NCI-H2029 (cell line): ENCODE data around the gene TMEM232.
"Not testable (repeated sequence)": the region's sequence is repeated elsewhere in the genome, so short reads cannot be mapped to it uniquely, and the experiment has no call there.

Experiments
- DNase-seq: peaks from one replicate; lab custom pipeline; 2025; lab: John Stamatoyannopoulos, UW

Gene TMEM232

DNA sequence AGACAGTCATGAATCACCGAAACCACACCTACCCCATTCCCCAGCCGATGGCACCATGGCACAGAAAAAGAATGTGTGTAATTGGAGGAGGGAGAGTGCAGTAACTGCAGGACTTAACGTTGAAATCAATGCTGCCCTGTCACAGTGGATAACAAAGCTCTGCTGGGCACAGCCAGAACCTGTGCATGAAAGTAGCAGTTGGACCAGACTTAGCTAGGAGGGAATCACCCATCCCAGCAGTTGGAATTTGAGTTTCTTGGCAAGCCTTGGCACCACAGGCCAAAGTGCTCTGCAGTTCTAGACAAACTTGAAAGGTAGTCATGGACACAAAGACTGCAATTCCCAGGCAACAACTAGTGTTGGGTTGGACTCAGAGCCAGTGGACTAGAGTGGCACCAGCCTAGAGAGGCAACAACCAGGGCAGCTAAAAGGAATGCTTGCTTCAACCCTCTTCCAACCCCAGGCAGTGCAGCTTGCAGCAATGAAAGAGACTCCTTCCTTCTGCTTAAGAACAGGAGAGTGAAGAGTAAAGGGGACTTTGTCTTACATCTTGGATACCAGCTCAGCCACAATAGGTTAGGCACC lies 19.1 kb downstream of the TMEM232 start:
- DNase-seq, result no peak

DNA sequence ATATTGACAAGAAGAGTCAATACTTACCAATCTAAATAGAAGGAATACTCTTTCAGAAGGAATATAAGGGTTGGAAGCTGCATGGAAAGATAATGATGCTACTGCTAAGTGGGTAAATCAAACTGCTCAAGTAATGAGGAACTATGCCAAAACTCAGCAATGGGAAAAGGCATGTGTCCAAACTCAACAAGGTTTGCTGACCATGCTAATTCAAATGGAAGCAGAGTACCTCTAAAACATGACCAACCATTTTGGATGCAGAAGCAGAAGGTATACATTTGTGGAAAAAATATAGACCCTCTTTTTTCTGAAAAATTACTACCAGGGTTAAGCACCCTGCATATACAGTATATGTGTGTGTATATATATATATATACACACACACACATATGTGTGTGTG lies 21.1 kb downstream of the TMEM232 start:
- DNase-seq, result no peak

DNA sequence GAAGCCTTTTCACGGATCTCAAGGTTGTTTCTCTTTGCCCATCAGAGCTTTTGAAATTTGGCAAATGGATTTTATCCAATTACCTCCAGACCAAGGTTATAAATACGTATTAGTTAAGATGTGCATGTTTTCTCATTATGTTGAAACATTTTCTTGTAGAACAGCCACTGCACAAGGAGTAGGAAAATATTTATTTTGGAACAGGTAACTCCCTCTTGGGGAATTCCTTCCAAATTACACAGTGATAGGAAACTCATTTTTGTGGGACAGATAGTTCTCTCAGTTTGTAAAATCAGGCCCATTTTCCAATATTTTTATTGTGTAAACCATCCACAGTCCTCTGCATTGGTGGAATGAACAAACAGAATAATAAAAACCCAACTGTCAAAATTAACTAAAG lies 23.0 kb downstream of the TMEM232 start:
- no peak for DNase-seq

DNA sequence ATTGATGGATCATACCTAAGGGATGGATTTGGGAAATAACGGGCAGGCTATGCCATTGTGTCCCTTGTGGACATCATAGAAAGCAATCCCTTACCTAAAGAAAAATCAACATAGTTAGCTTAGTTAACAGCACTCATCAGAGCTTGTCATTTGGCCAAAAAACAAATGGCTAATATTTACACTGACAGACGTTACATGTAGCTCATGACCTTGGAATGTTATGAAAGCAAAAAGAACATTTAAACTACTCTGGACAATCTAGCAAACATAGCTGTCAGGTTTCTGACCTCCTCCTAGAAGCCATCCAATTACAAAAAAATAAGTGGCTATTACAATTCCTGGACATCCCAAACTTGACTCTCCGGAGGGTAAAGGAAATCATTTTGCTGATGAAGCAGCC lies 23.8 kb downstream of the TMEM232 start:
- DNase-seq, result no peak

DNA sequence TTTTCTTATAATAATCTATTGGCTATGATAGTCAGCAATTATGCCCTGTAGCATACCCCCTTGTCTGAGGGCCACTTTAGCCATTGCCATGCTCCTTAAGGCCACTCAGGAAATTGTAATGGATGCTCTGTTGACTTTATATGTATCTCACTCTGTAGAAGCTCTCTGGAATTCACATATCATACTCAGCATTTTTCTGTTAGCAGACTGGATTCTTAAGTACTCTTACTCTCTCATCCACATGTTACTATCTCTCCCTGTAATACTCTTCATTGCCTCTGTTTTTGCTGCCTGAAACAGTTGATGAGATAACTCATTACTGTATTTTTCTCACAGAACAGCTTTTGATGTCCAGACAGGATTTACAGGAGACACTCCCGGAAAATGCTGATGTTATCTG lies 24.2 kb downstream of the TMEM232 start:
- DNase-seq, result no peak

DNA sequence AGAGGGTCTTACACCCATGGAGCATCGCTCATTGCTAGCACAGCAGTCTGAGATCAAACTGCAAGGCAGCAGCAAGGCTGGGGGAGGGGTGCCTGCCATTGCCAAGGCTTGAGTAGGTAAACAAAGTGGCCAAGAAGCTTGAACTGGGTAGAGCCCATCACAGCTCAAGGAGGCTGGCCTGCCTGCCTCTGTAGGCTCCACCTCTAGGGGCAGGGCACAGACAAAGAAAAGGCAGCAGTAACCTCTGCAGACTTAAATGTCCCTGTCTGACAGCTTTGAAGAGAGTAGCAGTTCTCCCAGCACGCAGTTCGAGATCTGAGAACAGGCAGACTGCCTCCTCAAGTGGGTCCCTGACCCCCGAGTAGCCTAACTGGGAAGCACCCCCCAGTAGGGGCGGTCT lies 33.8 kb downstream of the TMEM232 start:
- DNase-seq, result not testable (repeated sequence)

DNA sequence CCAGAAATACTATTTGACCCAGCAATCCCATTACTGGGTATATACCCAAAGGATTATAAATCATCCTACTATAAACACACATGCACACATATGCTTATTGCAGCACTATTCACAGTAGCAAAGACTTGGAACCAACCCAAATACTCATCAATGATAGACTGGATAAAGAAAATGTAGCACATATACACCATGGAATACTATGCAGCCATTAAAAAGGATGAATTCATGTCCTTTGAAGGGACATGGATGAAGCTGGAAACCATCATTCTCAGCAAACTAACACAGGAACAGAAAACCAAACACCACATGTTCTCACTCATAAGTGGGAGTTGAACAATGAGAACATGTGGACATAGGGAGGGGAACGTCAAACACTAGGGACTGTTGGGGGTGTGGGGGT lies 35.9 kb downstream of the TMEM232 start:
- DNase-seq, result not testable (repeated sequence)

DNA sequence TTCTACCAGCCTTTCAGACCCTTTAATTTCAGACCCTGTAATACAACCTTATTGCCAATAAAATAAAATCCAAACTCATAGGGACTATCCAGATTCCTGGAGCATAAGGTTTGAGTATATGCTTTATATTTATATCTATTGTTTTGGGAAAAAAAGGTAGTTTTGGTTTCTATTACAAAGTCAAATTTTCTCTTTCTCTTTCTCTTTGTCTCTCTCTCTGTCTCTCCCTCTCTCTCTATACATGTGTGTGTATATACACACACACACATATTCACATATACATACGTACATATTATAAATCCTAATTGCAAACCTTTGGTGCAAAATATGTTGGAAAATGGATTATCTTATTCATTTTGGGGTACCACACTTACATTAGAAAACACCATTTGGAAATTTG lies 39.0 kb downstream of the TMEM232 start:
- no peak for DNase-seq

DNA sequence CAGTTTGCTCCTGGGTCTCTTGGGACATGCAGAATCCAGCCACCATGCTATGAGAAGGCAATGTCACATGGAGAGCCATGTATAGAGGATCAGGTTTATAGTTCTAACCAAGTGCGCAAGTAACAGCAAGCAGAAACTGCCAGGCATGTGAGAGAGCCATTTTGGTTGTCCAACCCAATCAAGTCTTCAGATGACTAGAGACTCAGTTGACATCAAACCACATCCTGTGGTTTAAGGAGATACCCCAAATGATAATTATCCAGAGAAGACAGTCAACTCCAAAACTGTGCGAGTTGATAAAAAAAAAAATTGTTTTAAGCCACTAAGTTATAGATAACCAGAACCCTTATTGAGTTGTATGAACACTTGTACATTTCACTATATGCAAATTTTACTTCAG lies 40.2 kb downstream of the TMEM232 start:
- DNase-seq, result no peak

DNA sequence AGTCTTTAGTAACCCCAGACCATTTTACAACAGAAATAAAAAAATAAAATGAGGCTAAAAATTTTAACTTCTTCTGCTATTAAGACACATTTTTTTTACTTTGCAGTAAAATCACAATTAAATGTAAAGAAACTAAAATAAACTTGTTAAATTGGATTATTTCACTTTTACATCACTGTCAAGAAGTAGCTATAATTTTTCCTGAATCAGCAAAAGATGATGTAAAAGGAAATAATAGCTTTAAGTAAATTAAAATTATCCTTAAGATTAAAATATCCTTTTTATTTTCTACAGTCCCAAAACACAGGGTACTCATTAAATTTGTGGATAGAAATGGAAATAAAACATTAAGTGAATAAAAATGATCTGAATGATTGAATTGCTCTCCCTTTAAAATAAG lies 44.5 kb downstream of the TMEM232 start:
- DNase-seq, result no peak

DNA sequence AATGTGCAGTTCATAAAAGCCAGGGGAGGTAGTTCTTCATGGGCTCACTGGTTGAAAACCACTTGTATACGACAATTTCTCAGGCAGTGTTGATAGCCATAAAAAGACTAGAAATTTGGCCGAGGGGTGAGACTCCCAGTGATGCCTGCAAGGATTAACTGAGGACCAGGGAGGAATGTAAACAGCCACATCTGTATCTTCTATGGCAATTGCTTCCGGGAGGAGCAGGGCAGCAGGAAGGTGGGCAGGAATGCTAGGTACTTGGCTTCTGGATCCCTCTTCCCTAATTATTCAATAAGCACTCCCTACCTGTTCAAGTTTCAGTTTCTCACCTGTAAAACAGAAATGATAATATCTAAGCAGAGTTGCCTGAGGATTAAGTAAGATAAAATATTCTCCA lies 45.4 kb downstream of the TMEM232 start:
- DNase-seq, result no peak

DNA sequence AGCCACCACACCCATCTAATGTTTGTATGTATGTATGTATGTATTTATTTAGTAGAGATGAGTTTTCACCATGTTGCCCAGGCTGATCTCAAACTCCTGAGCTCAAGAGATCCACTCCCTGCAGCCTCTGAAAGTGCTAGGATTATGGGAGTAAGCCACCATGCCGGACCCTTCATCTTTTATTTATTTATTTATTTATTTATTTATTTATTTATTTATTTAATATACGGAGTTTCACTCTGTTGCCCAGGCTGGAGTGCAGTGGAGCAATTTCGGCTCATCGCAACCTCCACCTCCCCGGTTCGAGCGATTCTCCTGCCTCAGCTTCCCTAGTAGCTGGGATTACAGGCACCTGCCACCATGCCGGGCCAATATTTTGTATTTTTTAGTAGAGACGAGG lies 49.9 kb downstream of the TMEM232 start:
- DNase-seq, result not testable (repeated sequence)

DNA sequence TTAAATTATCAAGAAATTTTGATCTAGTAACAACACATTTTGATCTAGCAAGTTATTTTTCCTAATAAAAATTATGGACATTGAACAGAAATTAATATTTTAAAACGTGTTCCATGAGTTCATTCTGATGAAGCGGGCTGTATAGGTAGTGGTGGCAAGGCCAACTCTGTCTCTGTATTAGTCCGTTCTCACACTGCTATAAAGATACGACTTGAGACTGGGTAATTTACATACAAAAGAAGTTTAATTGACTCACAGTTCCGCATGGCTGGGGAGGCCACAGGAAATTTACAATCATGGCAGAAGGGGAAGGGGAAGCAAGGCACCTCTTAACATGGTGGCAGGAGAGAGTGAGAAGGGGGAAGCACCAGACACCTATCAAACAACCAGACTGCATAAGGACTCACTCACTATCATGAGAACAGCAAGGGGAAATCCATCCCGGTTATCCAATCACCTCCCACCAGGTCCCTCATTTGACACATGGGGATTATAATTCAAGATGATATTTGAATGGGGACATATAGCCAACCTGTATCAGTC lies 61.2 kb downstream of the TMEM232 start:
- DNase-seq, result no peak

DNA sequence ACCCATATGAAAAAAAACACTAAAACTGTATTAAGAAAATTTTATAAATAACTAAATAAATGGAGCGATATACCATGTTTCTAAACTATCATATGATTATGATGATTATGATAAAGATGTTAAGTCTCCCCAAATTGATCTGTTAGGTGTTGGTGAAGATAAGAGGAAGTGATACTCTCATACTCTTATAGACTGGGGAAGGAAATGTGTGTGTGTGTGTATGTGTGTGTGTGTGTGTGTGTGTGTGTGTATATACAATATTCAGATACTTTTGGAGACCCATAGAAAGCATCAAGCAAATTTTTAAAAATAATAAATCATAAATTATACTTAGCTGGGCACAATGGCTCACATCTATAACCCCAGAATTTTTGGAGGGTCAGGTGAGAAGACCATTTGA lies 62.9 kb downstream of the TMEM232 start:
- no peak for DNase-seq

DNA sequence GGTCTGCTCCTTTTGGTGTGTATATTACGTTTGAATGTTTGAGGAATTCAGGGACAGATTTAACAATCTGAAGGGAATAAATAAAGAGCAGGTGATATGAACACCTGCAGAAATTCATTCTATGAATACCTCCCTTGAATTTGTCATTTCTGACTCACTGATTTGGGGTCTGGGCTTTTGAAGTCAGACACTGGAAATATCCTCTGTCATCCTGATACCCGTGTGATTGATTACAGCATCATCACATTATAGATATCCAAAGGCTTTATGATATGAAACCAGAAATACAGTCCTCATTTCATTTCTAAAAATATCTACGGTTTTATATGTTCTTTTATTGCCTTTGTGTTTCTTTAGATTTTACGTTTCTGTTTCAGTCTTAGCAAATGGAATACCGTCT lies 68.5 kb downstream of the TMEM232 start:
- no peak for DNase-seq

DNA sequence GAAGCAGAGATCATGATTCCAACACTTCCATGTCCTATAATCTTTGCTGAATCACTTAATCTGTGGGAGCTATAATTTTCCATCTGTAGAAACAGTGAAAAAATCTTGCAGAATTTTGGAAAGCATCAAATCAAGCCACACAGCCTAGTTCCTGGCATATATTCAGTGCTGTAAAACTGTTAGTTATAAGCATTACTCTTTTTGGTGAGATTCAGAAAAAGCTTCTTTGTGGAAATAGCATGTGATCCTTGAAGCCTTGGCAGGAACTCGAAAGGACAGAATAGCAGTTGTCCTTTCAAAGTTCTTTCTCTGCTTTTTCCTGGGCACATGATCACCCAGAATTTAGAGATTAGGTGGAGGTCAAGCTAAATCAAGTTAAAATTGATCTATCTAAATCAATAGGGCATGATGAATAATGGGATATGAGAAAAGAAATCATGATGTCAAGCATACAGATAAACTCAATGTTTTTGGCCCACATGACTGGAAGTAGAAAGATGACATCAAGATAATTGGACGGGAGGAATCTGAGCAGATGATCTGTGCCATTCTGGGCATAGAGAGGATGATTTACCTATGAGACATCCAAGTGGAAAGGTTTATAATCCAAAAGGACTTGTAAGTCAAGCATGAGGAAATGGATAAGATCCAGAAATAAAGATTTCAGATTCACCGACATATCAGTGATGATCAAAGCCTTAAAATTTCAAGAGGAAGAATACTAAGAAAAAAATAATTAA lies 73.1 kb downstream of the TMEM232 start:
- DNase-seq, result no peak

DNA sequence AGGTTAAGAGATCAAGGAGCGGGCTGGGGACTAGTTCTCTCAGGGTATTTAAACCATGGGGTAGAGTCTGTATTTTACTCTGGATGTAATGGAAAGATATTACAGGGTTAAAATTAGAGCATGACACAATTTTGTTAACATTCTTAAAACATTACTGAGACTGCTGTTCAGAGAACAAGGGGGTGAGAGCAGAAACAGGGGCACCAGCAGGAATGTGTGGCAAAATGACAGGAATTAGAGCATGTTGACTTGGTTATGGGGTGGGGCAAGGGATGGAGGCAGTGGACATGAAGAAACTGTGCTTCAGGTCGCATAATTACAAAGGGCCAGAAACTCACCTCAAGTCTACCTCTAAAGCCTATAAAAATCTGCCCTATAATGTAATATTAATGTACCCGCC lies 75.0 kb downstream of the TMEM232 start:
- no peak for DNase-seq

DNA sequence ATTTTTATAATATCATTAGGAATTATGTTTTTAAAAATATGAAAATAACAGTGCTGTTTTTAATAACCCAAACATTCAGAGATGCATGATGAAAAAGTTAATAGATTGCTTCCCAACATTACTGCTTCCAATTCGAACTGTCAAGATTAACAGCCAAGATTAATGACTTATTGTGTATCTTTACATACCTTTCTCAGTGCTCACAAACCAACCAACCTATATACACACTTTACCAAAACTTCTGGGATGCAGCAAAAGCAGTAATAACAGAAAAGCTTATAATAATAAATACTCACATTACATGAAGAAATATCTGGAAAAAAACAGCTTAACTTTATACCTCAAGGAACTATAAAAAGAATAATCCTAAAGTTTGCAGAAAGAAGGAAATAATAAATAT lies 82.1 kb downstream of the TMEM232 start:
- DNase-seq, result no peak

DNA sequence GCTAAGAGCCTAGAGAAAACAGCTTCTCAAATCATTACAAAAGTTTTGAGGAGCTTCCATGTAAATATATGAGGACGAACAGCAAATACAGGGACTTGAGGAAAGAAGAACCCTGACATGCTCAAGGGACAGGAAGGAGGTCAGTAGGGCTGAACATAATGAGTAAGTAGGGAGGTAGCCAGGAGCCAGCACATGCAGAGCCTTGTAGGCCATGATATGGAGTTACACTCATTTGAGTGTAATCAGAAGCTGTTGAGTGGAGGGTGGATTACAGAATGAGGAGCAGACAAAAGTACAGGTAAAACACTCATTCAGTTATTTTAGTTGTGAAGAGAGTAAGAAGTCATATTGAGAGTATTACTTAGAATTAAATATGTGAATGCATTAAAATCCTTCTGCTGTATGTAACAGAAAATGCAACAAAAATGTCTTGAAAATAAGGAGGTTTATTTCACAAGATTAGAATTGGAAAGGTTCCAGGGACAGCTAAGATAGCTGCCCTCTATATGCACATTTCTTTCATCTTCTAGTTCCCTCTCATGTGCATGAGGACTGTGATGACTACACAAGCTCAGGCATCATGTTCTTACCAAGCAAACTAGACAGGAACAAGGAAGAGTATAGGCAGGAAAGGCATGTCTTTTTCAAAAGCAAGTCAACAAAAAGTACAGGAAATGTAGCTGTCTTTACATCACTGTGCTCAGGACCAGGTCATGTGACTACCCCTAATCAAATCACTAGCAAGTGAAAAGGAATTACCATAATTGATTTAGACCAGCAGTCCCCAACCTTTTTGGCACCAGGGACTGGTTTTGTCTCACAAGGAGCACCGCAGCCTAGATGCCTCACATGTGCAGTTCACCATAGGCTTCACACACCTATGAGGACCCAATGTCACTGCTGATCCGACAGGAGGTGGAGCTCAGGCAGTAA lies 87.2 kb downstream of the TMEM232 start:
- DNase-seq, result no peak

DNA sequence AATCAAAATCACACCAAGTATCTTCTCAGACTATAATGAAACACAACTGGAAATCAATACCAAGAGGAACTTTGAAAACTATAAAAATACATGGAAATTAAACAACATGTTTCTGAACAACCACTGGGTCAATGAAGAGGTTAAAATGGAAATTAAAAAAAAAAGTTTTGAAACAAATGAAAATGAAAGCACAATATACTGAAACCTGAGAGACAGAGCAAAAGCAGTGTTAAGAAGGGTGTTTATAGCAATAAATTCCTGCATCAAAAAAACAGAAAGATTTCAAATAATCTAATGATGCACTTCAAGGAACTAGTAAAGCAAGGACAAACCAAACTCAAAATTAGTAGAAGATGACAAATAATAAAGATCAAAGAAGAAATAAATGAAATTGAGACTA lies 92.0 kb downstream of the TMEM232 start:
- DNase-seq, result no peak

DNA sequence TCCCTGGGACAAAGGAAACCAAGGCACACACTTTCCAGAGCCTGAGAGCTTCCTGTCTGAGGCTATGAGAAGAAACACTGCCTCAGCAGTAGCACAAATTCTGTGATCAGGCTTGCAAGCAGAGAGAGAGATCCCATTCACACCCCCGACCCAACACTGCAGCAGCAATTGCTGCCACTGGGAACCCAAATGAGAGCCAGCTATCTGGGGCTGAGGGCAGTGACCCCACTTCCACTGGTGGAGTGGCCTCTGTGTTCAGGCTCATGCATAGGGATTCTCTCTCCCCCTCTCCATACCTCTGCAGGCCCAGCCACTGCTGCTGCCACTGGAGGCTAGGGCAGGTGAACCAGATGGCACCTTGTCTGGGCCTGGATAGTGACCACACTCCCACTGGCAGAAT lies 95.2 kb downstream of the TMEM232 start:
- no peak for DNase-seq

DNA sequence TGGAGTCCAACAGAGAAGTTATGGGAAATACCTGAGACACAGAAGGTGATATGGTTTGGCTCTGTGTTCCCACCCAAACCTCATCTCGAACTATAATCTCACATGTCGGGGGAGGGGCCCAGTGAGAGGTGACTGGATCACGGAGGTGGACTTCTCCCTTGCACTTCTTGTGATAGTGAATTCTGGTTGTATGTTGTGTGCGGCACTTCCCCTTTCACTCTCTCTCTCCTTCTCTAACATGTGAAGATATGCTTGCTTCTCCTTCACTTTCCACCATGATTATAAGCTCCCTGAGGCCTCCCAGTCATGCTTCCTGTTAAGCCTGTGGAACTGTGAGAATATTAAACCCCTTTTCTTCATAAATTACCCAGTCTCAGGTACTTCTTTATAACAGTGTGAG lies 96.1 kb downstream of the TMEM232 start:
- DNase-seq, result no peak
